NCI-H1417 treated with DMSO at 0.1 percent for 48 hours (cell line): ENCODE data around the gene UTS2B.
"Not testable (repeated sequence)": the region's sequence is repeated elsewhere in the genome, so short reads cannot be mapped to it uniquely, and the experiment has no call there.

Experiments
- DNase-seq: peaks from one replicate; lab custom pipeline; 2025; lab: John Stamatoyannopoulos, UW

UTS2B gene

GRCh38 chr3:191280111-191280510 lies 50.2 kb downstream of the UTS2B start:
- DNase-seq: no peak

GRCh38 chr3:191275751-191276150 lies 54.6 kb downstream of the UTS2B start:
- no peak for DNase-seq

- not testable (repeated sequence) for DNase-seq
Observed at GRCh38 chr3:191275244-191275643, 55.1 kb downstream of the UTS2B start.

- DNase-seq: no peak
Observed at GRCh38 chr3:191269289-191270085, 60.8 kb downstream of the UTS2B start.

- DNase-seq: no peak
Observed at GRCh38 chr3:191268737-191269136, 61.6 kb downstream of the UTS2B start.

- DNase-seq: no peak
Observed at GRCh38 chr3:191263850-191264249, 66.5 kb downstream of the UTS2B start.

- no peak for DNase-seq
Observed at GRCh38 chr3:191263365-191263764, 67.0 kb downstream of the UTS2B start.

- no peak for DNase-seq
Observed at GRCh38 chr3:191262650-191263049, 67.7 kb downstream of the UTS2B start.

- no peak for DNase-seq
Observed at GRCh38 chr3:191261304-191261638, 69.1 kb downstream of the UTS2B start.

GRCh38 chr3:191260431-191261303 lies 69.7 kb downstream of the UTS2B start:
- no peak for DNase-seq

- DNase-seq: no peak
Observed at GRCh38 chr3:191259486-191259885, 70.8 kb downstream of the UTS2B start.

- DNase-seq: no peak
Observed at GRCh38 chr3:191257286-191257685, 73.0 kb downstream of the UTS2B start.

GRCh38 chr3:191256405-191256804 lies 73.9 kb downstream of the UTS2B start:
- no peak for DNase-seq

- DNase-seq: no peak
Observed at GRCh38 chr3:191255156-191255555, 75.2 kb downstream of the UTS2B start.

GRCh38 chr3:191254098-191254873 lies 76.0 kb downstream of the UTS2B start:
- no peak for DNase-seq

- DNase-seq: no peak
Observed at GRCh38 chr3:191253089-191253799, 77.1 kb downstream of the UTS2B start.

GRCh38 chr3:191246630-191247029 lies 83.7 kb downstream of the UTS2B start:
- no peak for DNase-seq

GRCh38 chr3:191246034-191246433 lies 84.3 kb downstream of the UTS2B start:
- not testable (repeated sequence) for DNase-seq

GRCh38 chr3:191244242-191244867 lies 86.0 kb downstream of the UTS2B start:
- DNase-seq: no peak

GRCh38 chr3:191240486-191240885 lies 89.8 kb downstream of the UTS2B start:
- no peak for DNase-seq

- no peak for DNase-seq
Observed at GRCh38 chr3:191239407-191240031, 90.8 kb downstream of the UTS2B start.
